NCI-H510A (cell line): Measurements from ENCODE around the gene KLF1.
A peak's percentile ranks its signal among the peaks of the same experiment; 100 is the strongest.

Experiments
- DNase-seq: peaks from one replicate; lab custom pipeline; 2025; lab: John Stamatoyannopoulos, UW

KLF1 gene

DNA sequence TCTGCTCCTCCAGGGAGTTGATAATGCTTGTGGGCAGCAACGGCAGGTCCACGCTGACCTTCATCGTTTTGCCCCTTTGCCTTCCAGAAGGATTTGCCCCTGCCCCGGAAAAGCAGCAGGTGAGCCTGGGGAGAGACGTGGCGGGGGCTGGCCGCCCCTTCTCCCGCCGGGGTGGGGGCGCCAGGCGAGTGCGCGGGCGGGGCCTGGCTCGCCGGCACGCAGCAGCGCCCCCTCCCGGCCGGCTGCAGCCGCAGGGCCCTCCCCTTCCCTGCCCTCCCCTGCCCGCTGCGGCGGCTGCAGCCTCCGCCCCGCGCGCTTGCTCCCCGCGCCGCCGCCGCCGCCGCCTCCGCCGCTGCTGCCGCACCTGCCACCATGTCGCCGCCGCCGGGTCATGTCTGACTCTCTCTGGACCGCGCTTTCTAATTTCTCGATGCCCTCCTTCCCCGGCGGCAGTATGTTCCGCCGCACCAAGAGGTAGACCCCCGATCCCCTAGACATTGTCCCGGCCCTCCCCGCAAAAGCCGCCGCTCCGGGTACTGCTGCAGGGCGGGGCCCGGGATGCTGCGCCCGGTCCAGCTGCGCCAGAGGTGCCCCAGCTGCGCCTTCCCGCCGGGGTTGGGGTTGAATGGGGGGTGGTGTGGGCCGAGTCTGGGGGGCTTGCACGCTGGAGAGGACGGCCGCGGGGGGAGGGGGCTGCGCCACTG, 48.7 kb downstream of the KLF1 start, which contains the start of gene MAST1:
Gene MAST1 (plus strand): TSS at position 334 of the 704 bp plus-strand sequence. CDS start 58 bp downstream, at position 392.
- DNase-seq, result no peak

DNA sequence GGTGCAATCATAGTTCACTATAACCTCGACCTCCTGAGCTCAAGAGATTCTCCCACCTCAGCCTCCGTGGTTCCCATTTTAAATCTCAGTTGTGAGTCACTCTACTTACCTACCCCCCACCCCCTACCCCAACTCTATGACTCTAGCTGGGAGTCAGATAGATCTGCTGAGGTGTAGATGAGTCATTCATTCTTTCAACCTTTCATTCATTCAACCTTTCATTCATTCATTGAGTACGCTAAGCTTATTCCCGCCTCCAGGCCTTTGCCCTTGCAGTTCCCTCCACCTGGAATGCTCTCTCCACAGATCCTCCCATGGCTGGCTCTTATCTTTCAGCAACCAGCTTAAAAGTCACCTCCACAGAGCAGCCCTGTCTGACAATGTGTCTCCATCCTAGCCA, 49.8 kb downstream of the KLF1 start:
- DNase-seq, result no peak

DNA sequence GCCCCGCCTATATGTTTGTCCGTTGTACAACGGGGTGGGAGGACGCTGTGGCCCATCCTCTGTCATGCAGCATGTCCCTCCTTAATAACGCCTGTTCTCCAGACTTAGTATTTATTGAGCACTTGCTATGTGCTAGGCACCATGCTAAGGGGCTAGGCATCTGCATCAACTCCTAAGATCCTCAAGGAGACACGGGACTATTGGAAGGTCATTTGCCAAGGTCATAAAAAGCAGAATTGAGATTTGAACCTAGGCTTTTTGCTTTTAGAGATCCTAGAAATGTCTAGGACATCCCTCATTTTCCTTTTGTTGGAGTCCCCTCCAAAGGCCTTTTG, 50.5 kb downstream of the KLF1 start:
- no peak for DNase-seq

DNA sequence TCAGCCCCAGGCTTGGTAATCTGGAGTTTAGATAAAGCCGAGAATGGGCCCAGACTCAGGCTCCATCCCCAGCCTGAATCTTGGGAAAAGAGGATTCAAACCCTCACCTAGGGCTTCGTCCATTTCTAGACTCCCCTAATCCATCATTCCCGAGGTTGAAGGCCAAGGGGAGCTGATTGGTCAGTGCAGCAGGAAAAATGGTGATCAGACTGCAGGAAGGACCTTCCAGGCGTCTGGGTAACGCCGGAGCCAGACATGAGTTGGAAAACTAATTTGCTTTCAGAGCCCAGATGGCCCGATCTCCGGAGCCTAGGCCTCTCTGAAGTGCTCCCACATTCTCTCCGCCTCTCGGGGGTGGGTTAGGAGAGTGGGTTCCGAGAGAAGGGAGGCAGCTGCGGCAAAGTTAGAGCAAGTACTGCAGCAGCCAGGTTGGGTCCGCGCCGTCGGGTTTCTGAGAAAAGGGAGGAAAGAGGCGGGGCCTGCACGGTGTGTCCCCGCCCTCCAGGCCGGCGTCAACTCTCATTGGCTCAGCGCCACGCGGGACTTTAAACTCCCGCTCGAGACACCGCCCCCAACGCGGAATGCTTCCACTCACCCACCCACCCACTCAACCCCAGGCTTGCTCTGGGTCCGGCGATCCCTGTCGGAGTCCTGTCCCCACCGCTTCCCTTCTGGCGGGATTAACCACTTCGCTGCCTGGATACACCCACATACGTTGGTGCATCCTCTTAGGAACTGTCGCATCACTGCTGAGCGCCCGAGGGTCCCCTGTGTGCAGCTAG, 51.8 kb downstream of the KLF1 start:
- DNase-seq, result peak; percentile 60

DNA sequence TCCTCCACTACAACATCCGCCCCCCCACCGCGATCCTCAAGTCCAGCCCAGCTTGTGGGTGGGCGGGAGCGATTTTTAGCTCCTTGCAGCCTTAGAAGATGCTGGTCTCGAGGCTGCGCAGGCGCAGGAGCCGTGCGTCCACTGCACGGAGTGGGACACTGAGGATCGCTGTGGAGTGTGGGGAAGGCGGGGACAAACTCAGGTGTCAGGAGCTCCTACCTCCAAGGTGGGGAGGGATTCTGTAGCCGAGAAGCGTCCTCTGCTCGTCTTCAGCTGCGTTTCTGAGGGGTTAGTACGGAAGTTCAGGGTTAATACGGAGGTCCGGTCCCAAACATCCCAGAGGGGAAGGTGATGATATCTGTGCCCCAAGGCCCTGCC, 52.4 kb downstream of the KLF1 start, which contains the start of gene RTBDN:
Gene RTBDN (minus strand): TSS at position 14 of the 378 bp plus-strand sequence. CDS start 4,600 bp downstream, outside the sequence.
- DNase-seq, result no peak
